HCEC 1CT (cell line): ENCODE measurements around the gene RNU1-1.
A peak's percentile ranks its signal among the peaks of the same experiment; 100 is the strongest.
"Not testable (repeated sequence)": the region's sequence is repeated elsewhere in the genome, so short reads cannot be mapped to it uniquely, and the experiment has no call there.

Experiments
- DNase-seq: peaks from one replicate; pipeline ENCODE4 v3.0.0-alpha.2; 2017

The RNU1-1 gene

DNA sequence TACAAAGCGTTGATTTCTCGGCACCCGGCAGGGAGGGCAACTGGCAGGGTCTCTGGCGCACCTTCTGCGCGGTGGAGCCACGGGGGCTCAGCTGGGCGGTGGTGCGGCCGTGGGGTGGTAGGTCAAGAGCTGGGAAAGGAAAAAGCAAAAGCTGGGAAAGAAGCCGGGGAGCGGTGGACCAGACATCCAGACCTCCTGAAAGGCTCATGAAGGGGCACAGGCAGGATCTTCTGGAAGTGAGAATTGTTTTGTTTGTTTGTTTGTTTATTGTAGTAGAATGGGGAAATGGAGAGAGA, 7.2 kb upstream of the RNU1-1 start:
- no peak for DNase-seq

DNA sequence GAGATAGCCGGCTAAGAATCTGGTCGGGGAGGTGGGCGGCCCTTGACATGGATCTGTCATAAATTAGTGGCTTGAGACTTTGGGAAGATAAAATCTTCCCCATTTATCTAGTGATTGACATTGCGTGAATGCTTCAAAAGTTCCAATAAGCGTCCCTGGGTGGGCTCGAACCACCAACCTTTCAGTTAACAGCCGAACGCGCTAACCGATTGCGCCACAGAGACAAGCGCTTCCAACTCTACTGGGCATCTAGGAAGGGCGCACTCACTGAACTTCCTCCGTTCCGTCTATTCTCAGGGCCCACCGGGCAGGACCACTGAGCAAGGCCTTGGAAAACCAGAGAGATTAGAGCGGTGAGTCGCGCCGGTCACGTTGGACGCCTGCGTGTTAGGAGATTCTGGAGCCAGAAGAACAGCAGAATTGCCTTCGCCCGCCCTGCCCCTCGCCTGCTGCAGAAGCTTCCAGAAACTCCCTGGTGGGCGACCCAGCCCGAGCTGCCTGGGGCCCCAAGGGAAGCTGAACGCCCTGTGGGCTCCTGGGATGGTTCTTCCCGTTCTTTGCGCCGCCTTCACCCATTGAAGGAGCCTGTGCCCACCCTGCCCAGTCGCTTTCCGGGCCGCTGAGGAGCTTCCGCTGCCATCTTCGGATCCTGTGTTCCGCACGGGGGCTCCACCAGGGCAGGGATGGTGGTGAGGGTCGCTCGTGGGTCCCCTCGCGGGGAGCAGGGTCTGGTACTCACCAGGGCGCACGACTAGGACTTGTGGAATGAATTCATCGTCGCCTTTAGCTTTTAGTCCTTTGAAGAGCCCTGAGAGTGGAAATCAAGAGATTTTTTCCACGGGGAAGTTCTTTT, 6.6 kb upstream of the RNU1-1 start:
- DNase-seq, result not testable (repeated sequence)

DNA sequence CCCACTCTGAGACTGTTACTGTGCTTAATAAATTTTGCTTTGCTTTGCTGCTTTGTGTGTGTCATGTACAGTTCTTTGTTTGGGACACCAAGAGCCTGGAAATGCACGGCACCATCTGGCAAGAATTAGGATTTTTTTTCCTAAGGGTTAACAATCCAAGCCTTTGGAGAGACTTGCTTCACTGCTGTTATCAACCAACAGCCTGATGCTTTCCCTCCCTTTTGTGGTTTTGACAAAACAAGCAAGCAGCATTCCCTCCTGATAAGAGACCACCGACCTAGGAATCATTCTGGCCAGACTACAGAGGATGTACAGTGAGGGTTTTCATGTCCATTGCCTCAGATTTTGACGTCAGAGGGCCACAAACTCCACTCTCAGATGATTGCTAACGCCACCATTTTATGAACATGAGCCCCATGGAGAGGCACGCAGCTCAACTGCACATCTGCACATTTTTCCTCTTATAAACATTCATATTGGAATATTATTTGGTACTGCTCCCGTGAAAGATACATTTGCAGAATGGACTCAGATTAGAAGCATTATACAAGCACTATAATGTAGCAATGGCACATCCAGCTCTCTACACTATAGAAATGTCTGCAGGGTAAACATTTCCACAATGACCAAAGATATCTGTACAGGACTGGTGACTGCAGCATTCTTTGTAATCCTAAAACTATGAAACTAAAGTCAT, 5.3 kb upstream of the RNU1-1 start:
- not testable (repeated sequence) for DNase-seq

- DNase-seq, result not testable (repeated sequence)
Measured at GRCh38 chr1:16518913-16519254, 4.8 kb upstream of the RNU1-1 start.

DNA sequence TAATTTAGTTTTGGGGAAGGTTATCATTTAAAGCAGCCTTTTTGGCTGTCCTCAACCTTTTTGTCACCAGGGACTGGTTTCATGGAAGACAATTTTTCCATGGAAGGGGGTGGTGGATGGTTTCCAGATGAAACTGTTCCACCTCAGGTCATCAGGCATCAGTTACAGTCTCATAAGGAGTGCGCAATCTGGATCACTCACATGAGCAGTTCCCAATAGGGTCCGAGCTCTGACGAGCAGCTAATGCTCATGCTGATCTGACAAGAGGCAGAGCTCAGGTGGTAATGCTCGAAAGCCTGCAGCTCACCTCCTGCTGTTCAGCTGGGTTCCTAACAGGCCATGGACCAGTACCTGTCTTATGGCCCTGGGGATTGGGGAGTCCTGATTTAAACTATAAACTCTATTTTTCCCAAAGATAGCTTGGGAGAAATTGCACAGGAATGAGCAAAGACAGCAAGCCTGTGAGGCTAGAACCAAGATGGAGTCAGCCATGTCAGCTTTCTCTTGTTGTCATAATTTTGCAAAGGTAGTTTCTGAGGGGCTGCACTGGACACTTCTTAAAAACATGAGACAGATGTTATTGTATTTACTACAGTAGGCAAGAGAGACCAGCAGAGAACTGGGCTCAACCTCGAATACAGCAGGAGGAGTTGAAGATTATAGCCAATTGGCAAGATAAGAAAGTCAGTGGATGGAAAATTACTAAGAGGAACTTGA, 2.8 kb upstream of the RNU1-1 start:
- DNase-seq, result not testable (repeated sequence)

DNA sequence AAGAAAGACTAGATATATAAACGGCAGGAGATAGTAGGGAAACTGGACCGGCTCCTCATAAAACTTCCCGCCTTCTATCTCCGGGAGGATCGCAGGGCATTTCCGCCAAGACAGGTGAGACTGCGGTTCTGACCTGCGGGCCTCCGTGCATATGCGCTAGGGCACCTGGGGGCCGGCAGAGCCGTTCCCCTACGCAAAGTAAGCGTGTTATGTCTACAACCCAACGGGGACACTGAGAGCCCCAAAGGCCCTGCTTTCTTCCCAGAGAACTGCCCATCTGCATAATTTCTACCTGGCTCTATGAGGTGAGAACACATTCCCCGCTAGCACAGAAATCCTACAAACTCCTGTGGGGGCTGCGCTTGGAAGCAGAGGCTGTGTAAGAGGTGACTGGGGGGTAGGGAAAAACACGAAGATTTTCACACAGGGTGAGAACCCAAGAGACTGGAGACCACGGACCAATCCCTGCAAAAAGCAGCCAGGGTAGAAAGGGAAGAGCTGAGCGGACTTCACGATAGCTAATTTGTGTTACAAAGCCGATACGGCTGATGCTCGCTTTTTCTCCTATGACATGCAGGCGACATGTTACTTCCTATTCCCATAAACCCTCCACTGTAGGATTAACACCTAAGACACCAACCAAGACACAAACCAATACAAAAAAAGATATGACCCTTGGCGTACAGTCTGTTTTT, 526 bp downstream of the RNU1-1 start:
- DNase-seq, result peak; percentile 96

DNA sequence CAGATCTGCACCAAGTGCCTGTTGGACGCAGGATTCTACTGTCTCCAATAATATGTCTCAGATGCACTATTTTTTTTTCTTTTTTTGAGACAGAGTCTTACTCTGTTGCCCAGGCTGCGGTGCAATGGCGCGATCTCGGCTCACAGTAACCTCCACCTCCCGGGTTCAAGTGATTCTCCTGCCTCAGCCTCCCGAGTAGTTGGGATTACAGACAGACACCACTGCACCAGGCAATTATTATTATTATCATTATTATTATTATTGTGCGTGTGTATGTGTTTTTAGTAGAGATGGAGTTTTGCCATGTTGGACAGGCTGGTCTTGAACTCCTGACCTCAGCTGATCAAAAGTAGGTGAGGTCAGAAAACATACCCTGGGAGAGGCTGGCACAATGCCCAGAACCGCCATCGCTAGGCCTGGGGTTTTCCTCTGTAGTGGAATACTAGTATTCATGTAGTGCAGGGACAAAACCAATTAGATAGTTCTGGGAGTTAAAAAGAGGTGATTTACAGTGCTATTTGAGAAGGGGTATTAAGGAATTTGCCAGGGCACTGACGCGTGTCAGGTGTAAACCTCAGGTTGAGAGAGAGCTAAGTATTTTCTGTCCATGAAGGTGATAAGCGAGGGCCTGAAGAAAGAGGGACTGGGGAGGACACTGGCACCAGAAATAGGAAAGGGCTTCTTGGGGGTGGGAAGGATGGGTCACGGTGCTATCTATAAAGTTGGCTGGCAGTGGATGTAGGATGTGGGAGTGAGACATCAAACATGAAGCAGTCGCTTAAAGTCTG, 1.3 kb downstream of the RNU1-1 start:
- not testable (repeated sequence) for DNase-seq

GRCh38 chr1:16511926-16512325, 2.2 kb downstream of the RNU1-1 start:
- DNase-seq, result not testable (repeated sequence)

GRCh38 chr1:16508861-16509445, 5.1 kb downstream of the RNU1-1 start:
- DNase-seq, result not testable (repeated sequence)

GRCh38 chr1:16506364-16507136, 7.5 kb downstream of the RNU1-1 start:
- DNase-seq, result not testable (repeated sequence)

GRCh38 chr1:16505870-16506269, 8.2 kb downstream of the RNU1-1 start:
- DNase-seq, result not testable (repeated sequence)

GRCh38 chr1:16503494-16503893, 10.6 kb downstream of the RNU1-1 start:
- DNase-seq, result no peak

DNA sequence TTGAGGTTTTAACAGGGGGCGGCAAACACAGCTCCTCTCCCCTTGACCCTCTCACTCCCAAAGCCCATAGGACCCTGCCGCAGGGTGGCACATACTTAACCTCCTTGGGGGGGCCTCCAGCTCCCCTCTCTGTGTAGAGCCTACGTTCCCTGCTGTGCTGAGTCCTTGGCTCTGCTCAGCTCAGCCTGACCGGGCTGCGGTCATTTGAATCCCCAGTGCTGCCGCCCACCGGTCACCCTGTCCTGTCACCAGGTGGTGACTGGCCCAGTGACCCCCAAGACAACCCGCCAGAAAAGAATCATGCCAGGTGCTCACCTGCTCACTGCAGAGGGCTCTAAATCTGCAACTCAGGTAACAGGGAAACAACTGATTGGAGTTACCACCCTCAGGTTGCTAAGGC, 12.6 kb downstream of the RNU1-1 start:
- not testable (repeated sequence) for DNase-seq

- not testable (repeated sequence) for DNase-seq
Measured at GRCh38 chr1:16500975-16501374, 13.1 kb downstream of the RNU1-1 start.

- DNase-seq, result not testable (repeated sequence)
Measured at GRCh38 chr1:16500466-16500865, 13.6 kb downstream of the RNU1-1 start.

DNA sequence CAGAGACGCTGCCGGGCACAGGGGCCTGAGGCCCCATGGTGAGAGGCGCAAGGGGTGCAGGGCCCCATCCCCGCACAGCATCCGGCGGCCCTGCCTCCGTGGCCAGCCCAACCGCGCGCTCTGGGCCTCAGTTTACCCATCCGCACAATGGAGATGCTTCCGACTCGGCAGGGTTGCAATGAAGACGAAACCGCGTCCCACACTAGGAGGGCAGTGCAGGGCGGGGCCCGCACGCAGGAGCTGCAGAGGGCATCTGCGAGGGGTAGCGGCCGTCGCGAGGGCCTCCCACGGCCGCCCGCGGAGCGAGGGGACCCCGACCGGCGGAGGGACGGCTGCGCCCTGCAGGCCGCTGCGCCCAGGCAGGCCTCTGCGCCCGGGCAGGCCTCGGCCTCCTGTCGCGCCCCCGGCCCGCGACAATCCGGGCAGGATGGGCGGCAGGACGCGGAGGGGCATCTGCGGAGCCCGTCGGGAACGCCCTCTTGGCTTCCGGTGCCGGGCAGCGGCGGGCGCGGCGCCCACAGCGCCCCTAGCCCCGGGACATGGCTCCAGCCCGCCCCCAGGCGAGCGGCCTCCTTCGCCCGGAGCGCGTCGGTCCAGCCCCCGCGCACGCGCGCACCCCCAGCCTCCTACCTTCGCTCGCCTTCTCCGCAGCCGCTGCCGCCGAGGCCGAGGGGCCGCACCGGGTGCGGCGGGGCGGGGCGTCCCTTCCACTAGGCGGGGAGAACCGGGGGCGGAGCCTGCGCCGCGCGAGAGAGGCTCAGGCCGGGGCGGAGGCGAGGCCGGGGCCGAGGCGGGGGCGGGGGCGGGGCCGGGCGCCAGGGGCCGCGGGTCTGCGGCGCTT, 15.3 kb downstream of the RNU1-1 start:
- peak; percentile 80 for DNase-seq

DNA sequence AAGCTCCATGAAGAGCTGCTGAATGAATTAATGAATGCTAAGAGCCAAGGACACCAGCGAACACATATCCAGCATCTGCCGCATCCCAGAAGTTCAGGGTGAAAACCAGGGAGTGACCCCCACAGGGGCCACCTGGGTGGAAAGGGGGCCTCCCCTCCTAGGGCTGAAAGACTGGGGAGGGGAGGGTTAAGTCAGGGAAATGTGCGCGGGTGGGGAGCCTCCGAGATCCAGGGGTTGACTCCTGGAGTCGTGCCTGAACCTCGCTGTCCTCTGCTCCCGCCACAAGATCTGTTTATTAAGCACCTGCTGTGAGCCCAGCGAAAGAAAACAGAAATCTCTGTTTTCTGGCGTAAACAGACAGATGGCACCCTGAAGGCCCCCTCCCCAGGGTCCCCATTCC, 16.0 kb downstream of the RNU1-1 start:
- DNase-seq, result not testable (repeated sequence)

DNA sequence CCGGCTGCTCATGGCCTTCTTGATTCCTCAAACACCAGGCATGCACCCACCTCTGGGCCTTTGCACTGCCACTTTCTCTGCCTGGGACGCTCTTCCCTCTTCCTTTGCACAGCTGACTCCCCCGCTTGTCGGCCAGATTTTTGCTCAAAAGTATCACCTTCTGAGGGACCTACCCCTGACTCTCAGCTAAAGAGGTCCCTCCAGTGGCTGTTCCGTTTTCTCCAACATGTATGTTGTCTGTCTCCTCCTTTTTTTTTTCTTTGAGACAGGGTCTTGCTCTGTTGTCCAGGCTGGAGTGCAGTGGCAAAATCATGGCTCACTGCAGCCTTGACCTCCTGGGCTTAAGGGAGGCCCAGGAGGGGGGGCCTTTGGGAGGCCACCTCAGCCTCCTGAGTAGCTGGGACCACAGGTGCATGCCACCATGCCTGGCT, 16.6 kb downstream of the RNU1-1 start:
- not testable (repeated sequence) for DNase-seq

GRCh38 chr1:16493731-16494130, 20.4 kb downstream of the RNU1-1 start:
- DNase-seq, result not testable (repeated sequence)

DNA sequence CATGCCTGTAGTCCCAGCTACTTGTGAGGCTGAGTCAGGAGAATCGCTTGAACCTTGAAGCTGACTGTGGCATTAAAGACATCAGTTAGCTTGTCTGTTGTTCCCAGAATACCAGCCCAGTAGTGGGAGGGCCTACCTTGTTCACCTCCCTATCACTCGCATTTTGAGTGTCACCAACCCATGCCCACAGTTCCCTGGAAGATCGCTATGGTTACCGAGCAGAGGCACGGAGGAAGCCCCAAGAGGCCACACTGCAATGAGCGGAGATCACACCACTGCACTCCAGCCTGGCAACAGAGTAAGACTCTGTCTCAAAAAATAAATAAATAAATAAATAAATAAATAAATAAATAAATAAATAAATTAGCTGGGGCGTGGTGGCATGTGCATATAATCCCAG, 21.1 kb downstream of the RNU1-1 start:
- not testable (repeated sequence) for DNase-seq
